Measurements from ENCODE around the gene SFT2D2.

The SFT2D2 gene

GRCh38 chr1:168220470-168220871 lies 5.3 kb upstream of the SFT2D2 start:
- DNase-seq: no peak

GRCh38 chr1:168221275-168221674 lies 4.5 kb upstream of the SFT2D2 start:
- DNase-seq: no peak
- intact Hi-C loops (cut with DNase I): no loop called here

More at GRCh38 chr1:168220470-168220871, 5.3 kb upstream of the SFT2D2 start:
- intact Hi-C loops (cut with DNase I): no loop called here

GRCh38 chr1:168223261-168223660 lies 2.5 kb upstream of the SFT2D2 start:
- intact Hi-C loops (cut with DNase I): no loop called here
- DNase-seq: no peak

- DNase-seq: no peak
- intact Hi-C loops (cut with DNase I): no loop called here
Measured at GRCh38 chr1:168223681-168224540, 1.9 kb upstream of the SFT2D2 start.

GRCh38 chr1:168224991-168225390 lies 813 bp upstream of the SFT2D2 start:
- no peak for DNase-seq
- intact Hi-C loops (cut with DNase I): no loop called here

- intact Hi-C loops (cut with DNase I): no loop called here
Measured at GRCh38 chr1:168227620-168228019, 1.8 kb downstream of the SFT2D2 start.

GRCh38 chr1:168229893-168230292 lies 4.1 kb downstream of the SFT2D2 start:
- no peak for DNase-seq
- intact Hi-C loops (cut with DNase I): loop anchor here (10.0 kb wide), 1 partner anchor 105 kb away; no protein-coding TSS in a partner anchor

More at GRCh38 chr1:168227620-168228019, 1.8 kb downstream of the SFT2D2 start:
- no peak for DNase-seq

- intact Hi-C loops (cut with DNase I): loop anchor here (10.0 kb wide), 1 partner anchor 104 kb away; no protein-coding TSS in a partner anchor
Measured at GRCh38 chr1:168230709-168231108, 4.9 kb downstream of the SFT2D2 start.

GRCh38 chr1:168234846-168235547 lies 9.2 kb downstream of the SFT2D2 start:
- DNase-seq: peak in 11 of 42 donors; percentile 13 to 68 (median 40)
- intact Hi-C loops (cut with DNase I): loop anchor here (10.0 kb wide), 1 partner anchor 100 kb away; no protein-coding TSS in a partner anchor

More at GRCh38 chr1:168230709-168231108, 4.9 kb downstream of the SFT2D2 start:
- DNase-seq: no peak

- no peak for DNase-seq
- intact Hi-C loops (cut with DNase I): loop anchor here (10.0 kb wide), 1 partner anchor 99 kb away; no protein-coding TSS in a partner anchor
Measured at GRCh38 chr1:168235548-168235885, 9.7 kb downstream of the SFT2D2 start.

- DNase-seq: no peak
- intact Hi-C loops (cut with DNase I): loop anchor here (10.0 kb wide), 1 partner anchor 99 kb away; no protein-coding TSS in a partner anchor
Measured at GRCh38 chr1:168235937-168236336, 10.1 kb downstream of the SFT2D2 start.

GRCh38 chr1:168236836-168237611 lies 11.2 kb downstream of the SFT2D2 start:
- peak in 24 of 42 donors; percentile 4 to 78 (median 48) for DNase-seq

GRCh38 chr1:168243198-168243597 lies 17.4 kb downstream of the SFT2D2 start:
- peak in 1 of 42 donors; percentile 1 for DNase-seq
- intact Hi-C loops (cut with DNase I): no loop called here

More at GRCh38 chr1:168236836-168237611, 11.2 kb downstream of the SFT2D2 start:
- intact Hi-C loops (cut with DNase I): loop anchor here (10.0 kb wide), 1 partner anchor 98 kb away; no protein-coding TSS in a partner anchor

- intact Hi-C loops (cut with DNase I): no loop called here
Measured at GRCh38 chr1:168243636-168244212, 17.9 kb downstream of the SFT2D2 start.

GRCh38 chr1:168245042-168245441 lies 19.2 kb downstream of the SFT2D2 start:
- intact Hi-C loops (cut with DNase I): no loop called here
- no peak for DNase-seq

More at GRCh38 chr1:168243636-168244212, 17.9 kb downstream of the SFT2D2 start:
- peak in 1 of 42 donors; percentile 8 for DNase-seq

- intact Hi-C loops (cut with DNase I): no loop called here
- peak in 2 of 42 donors; percentile 3 to 56 for DNase-seq
Measured at GRCh38 chr1:168246506-168246905, 20.7 kb downstream of the SFT2D2 start.

- no peak for DNase-seq
- intact Hi-C loops (cut with DNase I): no loop called here
Measured at GRCh38 chr1:168252204-168252733, 26.5 kb downstream of the SFT2D2 start.

GRCh38 chr1:168256164-168256563 lies 30.4 kb downstream of the SFT2D2 start:
- intact Hi-C loops (cut with DNase I): no loop called here
- no peak for DNase-seq
